Brain pericyte (primary cell): Measurements from ENCODE around the gene TRIM72.
"Not testable (repeated sequence)": the region's sequence is repeated elsewhere in the genome, so short reads cannot be mapped to it uniquely, and the experiment has no call there.

Experiments
- DNase-seq: peaks from one replicate; pipeline ENCODE4 v3.0.0-alpha.2; 2012; ENCODE audit warnings: low read depth, low spot score

Gene TRIM72

DNA sequence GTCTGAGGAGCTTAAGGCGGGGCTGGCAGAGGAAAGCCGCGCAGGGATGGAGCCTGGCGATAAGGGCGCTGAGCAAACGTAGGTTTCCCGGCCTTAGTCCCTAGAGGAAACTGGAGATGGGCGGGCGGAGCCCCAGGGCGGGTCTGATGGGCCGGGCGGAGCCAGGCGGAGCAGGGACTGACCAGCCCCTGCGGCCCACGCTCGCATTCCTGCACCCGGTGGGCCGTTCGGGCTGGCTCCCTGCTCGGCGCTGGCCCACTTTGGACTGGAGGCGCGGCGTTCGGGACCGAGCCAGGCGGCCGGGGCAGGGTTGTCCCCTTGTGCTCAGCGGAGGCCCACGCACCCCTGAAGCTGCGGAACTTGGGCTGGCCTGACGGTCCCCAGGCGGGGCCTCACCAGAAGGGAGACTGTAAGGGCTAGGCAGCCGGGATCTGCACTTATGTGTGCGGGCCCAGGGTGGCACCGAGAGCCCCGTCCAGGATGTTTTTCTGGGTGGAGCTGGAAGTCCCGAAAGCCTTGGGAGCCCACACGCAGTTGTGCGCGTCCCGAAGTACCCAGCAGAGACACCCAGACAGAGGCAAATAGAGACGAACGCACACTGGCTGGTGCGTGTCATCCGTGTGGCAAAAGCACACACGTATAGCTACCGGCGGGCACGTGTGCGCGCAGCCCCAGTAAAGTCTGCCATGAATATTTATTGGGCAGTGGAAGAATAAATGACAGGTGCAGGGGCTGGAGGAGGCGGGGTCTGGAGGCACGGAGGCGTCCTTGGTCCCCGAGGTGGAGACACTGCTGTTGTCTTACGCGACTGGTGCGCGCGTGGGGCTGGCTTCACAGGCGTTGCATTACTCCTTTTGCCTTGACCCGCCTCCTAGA, 1.6 kb downstream of the TRIM72 start:
- no peak for DNase-seq

DNA sequence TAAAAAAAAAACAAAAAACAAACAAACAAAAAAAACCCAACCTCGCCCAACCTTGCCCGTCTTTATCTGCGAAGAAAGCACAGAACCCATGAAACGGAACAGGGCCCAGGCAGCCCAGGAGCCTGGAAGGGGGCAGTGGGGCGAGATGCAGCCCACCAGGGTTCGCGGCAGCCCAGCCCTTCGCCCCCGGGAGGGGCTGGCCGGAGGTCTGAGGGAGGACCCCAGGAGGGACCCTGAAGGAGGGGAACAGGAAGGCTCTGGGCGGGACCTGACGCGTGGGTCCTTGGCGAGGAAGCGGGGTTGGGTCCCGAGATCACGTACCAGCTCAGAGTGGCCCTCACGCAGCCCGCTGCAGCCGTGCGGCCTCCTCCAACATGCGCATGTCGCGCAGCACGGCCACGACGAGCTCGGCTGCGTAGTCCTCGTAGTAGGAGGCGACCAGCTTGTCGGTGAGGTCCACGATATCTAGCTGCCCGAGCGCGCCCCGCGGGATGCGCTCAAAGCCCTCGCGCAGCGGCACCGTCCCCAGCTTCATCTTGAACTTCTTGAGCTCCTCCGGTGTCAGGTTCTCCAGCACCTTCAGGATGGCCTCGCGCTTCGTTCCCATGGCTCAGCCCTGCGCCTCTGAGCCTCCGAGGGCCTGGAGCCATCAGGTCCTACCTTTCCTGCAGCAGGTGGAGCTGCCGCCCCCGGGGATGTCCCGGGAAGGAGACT, 2.7 kb downstream of the TRIM72 start, which contains the start of gene PYDC1:
TSS of gene PYDC1 (minus strand) at position 714 of the 714 bp plus-strand sequence. CDS start at position 607, 107 bp downstream.
- DNase-seq, result no peak

DNA sequence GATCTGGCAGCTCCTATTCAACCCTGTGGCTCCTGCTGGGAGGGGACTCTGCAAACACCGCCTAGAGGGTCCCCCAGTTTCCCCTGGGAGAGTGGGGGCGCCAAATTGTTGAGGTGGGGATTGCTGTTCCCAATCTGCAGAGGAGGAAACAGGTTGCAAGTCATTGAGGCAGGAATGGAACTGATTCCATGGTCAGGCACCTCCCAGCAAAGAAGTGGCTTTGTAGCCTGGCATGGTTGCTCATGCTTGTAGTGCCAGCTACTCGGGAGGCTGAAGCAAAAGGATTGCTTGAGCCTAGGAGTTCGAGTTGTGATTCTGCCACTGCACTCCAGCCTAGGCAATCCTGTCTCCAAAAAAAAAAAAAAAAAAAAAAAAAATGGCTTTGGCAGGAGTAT, 3.2 kb downstream of the TRIM72 start:
- no peak for DNase-seq

GRCh38 chr16:31219154-31219741, 5.3 kb downstream of the TRIM72 start:
- DNase-seq, result no peak

DNA sequence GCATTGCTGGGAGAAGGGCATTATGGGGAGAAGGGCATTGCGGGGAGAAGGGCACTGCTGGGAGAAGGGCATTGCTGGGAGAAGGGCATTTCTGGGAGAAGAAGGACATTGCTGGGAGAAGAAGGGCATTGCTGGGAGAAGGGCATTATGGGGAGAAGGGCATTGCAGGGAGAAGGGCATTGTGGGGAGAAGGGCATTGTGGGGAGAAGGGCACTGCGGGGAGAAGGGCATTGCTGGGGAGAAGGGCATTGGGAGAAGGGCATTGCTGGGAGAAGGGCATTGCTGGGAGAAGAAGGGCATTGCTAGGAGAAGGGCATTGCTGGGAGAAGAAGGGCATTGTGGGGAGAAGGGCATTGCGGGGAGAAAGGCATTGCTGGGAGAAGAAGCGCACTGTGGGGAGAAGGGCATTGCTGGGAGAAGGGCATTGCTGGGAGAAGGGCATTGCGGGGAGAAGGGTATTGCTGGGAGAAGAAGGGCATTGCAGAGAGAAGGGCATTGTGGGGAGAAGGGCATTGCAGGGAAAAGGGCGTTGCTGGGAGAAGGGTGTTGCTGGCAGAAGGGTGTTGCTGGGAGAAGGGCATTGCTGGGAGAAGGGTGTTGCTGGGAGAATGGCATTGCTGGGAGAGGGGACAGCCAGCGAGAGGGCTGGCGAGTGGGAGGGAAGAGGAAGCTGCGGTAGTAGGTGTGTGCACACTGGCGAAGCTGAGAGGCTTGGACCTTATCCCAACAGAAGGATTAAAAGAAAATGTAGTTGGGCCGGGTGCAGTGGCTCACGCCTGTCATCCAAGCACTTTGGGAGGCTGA, 7.6 kb downstream of the TRIM72 start:
- DNase-seq, result no peak

DNA sequence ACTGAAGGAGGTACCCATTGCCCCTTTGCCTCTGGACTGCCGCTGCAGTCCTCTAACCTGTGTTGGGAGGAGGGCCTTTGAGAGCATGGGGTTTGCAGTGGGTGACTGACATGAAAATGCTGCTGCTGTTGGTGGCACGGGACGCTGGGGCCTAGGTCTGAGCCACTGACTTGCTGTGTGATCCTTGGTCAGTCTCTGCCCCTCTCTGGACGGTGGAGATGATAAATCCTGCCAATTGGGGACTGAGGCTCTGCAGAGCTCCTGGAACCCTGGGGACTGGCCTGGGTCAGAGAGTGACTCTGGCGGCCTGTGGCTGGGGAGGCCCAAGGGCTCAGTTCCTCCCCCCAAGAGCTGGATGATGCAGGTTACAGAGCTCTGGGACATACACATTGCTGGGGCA, 9.1 kb downstream of the TRIM72 start:
- no peak for DNase-seq

DNA sequence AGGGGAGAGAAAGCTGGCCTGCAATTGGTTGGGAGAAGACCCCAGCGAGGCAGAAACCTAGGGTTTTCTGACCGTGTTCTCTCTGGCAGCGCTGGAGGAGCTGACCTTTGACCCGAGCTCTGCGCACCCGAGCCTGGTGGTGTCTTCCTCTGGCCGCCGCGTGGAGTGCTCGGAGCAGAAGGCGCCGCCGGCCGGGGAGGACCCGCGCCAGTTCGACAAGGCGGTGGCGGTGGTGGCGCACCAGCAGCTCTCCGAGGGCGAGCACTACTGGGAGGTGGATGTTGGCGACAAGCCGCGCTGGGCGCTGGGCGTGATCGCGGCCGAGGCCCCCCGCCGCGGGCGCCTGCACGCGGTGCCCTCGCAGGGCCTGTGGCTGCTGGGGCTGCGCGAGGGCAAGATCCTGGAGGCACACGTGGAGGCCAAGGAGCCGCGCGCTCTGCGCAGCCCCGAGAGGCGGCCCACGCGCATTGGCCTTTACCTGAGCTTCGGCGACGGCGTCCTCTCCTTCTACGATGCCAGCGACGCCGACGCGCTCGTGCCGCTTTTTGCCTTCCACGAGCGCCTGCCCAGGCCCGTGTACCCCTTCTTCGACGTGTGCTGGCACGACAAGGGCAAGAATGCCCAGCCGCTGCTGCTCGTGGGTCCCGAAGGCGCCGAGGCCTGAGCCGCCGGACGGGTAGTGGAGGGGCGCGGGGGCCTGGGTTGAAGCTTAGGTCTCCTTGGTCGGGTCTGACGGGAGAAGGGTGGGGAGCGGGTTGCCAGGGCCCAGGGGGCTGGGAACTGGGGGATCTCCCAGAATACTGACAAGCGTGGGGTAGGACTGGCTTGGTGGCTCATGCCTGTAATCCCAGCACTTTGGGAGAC, 10.4 kb downstream of the TRIM72 start:
- DNase-seq, result no peak

DNA sequence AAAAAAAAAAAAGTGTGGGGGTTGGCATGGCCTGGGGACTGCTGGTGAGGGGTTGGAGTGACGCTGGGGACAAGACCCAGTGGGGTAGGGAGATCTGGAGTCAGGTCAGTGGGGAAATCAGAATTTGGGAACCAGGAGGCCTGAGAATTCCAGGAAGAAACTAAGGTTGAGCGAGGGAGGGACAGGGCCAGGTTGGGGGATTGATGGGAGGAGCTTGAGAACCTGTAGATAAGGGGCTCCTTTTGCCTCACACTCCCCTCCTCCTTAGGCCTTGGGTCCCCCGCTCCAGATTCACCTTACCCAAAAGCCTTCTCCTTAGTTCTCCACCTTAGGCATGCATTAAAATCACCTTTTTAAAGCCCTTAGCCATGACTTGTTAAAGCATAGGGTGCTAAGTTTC, 11.3 kb downstream of the TRIM72 start:
- DNase-seq, result no peak

GRCh38 chr16:31228206-31228605, 14.3 kb downstream of the TRIM72 start:
- no peak for DNase-seq

DNA sequence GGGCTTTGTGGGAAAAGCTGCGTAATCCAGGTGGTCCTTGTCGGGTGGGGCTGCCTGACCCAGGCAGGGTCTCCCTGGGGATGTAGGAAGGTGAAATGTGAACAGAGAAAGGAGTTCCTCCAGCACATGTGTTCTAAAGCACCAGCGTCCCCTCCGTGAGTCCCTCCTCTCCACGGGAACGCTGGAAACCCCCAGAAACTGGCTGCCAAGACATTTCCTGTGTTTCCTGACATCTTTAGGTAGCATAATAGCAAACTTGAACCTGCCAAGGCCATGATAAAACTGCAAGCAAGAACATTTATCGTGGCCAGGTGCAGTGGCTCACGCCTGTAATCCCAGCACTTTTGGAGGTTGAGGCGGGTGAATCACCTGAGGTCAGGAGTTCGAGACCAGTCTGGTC, 15.6 kb downstream of the TRIM72 start:
- no peak for DNase-seq

DNA sequence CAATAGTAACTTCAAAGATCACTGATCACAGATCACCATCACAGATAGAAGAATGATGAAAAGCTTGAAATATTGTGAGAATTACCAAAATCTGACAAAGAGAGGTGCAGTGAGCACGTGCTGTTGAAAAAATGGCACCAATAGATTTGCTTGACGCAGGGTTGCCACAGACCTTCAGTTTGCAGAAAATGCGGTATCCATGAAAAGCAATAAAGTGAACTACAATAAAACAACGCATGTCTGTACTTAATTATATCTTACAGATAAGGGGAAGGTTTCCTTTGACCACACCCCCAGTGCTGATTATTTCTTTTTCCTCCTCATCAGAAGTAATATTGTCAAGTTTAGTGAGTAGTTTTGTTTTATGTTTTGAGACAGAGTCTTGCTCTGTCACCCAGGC, 24.1 kb downstream of the TRIM72 start:
- DNase-seq, result no peak

GRCh38 chr16:31242206-31242605, 28.3 kb downstream of the TRIM72 start:
- no peak for DNase-seq

- DNase-seq, result no peak
Measured at GRCh38 chr16:31243734-31244670, 30.1 kb downstream of the TRIM72 start.

GRCh38 chr16:31245598-31245997, 31.7 kb downstream of the TRIM72 start:
- not testable (repeated sequence) for DNase-seq

DNA sequence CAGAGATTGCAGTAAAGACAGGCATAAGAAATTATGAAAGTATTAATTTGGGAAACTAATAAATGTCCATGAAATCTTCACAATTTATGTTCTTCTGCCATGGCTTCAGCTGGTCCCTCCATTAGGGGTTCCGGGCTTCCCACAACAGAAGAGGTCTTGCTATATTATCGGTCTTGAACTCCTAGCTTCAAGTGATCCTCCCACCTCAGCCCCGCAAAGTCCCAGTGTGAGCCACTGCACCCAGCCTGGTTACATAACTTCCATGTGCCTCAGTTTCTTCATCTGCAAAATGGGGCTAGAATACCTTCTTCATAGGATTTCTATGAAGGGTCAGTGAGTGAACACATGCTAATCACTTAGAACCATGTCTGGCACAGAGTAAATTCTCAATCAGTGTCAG, 32.4 kb downstream of the TRIM72 start:
- no peak for DNase-seq

DNA sequence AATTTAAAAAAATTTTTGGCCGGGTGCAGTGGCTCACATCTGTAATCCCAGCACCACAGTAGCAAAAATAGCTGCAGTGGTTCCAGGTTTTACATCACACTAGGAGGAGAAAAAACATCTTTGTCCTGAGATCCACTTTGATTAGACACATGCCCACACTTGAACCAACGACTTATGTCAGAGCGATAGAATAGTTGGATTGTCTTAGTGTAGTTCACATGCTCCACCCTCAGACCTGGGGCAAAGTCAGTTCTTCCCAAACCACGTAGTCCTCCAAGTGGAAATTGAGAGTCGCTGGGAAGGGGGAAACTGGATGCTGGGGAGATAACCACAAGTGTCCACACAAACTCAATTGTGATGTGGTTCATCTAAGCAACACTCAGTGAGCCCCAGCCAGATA, 34.4 kb downstream of the TRIM72 start:
- no peak for DNase-seq

GRCh38 chr16:31250782-31251384, 37.0 kb downstream of the TRIM72 start:
- DNase-seq, result no peak

GRCh38 chr16:31251435-31251834, 37.5 kb downstream of the TRIM72 start:
- DNase-seq, result no peak

DNA sequence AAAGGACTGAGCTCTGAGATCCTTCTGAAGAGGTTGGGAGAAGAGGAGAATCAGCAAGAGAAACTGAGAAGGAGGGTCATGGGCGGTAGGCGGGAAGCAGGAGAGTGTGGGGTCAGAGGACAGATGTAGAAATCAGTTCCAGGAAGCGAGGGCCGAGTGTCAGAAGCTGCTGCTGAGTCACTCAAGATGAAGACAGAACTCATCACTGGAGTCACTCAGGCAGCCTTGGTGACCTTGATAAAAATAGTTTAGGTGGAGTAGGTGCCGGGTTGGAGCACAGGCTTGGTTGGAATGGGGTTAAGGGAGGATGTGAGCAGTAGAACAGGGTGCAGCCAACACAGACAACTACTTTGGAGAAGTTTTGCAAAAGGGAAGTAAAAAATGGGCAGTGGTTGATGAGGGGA, 39.7 kb downstream of the TRIM72 start:
- DNase-seq, result no peak
